HCT116 (cell line): ENCODE data around the gene NDUFB10. TPM values are rescaled to one million over a fixed set of nuclear protein-coding genes. Genes with fewer than 3 reads are reported as not detected.

Experiments used
- ATAC-seq: fragments of 200-7000 bp; cut with Tn5 transposase; 2 replicates; pipeline ENCODE4 v1.9.1; 2020; ENCODE audit warnings: mild to moderate bottlenecking, moderate library complexity
- BruUV-seq: library from RNA; stranded (reverse); fragments of 400-500 nt; replicated peaks from 2 replicates; lab custom pipeline; 2021; lab: Mats Ljungman, UMichigan
- CTCF ChIA-PET: fragments of 300-600 bp; sonication (Branson Sonifier 250); formaldehyde crosslinking; loops from one replicate; lab custom pipeline; 2021; ENCODE audit warnings: antibody characterized with exemption; lab: Charles Lee
- POLR2A ChIA-PET: fragments of 300-600, 350-600 bp; sonication (Branson Sonifier 250); formaldehyde crosslinking; loops from one replicate; lab custom pipeline; 2021; ENCODE audit warnings: antibody characterized with exemption; lab: Charles Lee
- RAD21 ChIA-PET, 2 experiments: fragments of 300-600 bp; sonication (Branson Sonifier 250); formaldehyde crosslinking; loops; one replicate each; lab custom pipeline; 2023; ENCODE audit warnings: low total read pairs in 2 of 2; ENCODE audit not compliant: uncharacterized antibody in 2 of 2, unreplicated experiment in 2 of 2, low non-redundant PET in 1 of 2; lab: Charles Lee
- DNase-seq: peaks from one replicate; pipeline ENCODE4 v3.0.0-alpha.2; 2010; ENCODE audit warnings: low read depth, low spot score
- H2AFZ ChIP-seq: fragments of 200-600 bp; shearing (Covaris generic), sonication (generic); 2 replicates; pipeline ENCODE4 v1.6.1; 2017; ENCODE audit warnings: low read depth, mixed run types, mixed read lengths, antibody characterized with exemption, low read length; ENCODE audit not compliant: poor library complexity, severe bottlenecking
- H3K27ac ChIP-seq: 2 replicates; pipeline ENCODE4 v1.5.1; 2012; ENCODE audit warnings: low read depth, low read length
- H3K27me3 ChIP-seq: fragments of 200-600 bp; sonication (generic); 2 replicates; pipeline ENCODE4 v1.6.1; 2016; ENCODE audit warnings: mixed run types, low read length, mixed read lengths; ENCODE audit not compliant: insufficient read depth
- H3K36me3 ChIP-seq, 2 experiments: fragments of 200-500 bp in 1 of 2; fragments of 200-600 bp in 1 of 2; sonication (Bioruptor generic) in 1 of 2; sonication (generic) in 1 of 2; 2 replicates each; pipeline versions ENCODE4 v1.5.1 to v1.6.1; 2014 to 2016; ENCODE audit warnings: low read length in 2 of 2, inconsistent platforms in 1 of 2, mixed read lengths in 1 of 2, mixed run types in 1 of 2; ENCODE audit not compliant: insufficient read depth in 2 of 2, control insufficient read depth in 1 of 2
- H3K4me1 ChIP-seq, 2 experiments: fragments of 200-600 bp in 1 of 2; sonication (generic) in 1 of 2; 2 replicates each; pipeline versions ENCODE4 v1.5.1 to v1.6.1; 2012 to 2017; ENCODE audit warnings: low read length in 2 of 2, inconsistent platforms in 1 of 2, mild to moderate bottlenecking in 1 of 2, mixed read lengths in 1 of 2, mixed run types in 1 of 2, moderate library complexity in 1 of 2; ENCODE audit not compliant: insufficient read depth in 2 of 2, control insufficient read depth in 1 of 2
- H3K4me2 ChIP-seq: fragments of 200-600 bp; sonication (generic); 2 replicates; pipeline ENCODE4 v1.6.1; 2017; ENCODE audit warnings: mixed run types, low read length, mixed read lengths
- H3K4me3 ChIP-seq, 2 experiments: fragments of 200-600 bp in 1 of 2; sonication (generic) in 1 of 2; replicated peaks in 1 of 2; 2 replicates each; pipeline ENCODE4 v1.5.1; 2011 to 2016; ENCODE audit warnings: low read length in 2 of 2, control low read depth in 1 of 2, low read depth in 1 of 2, mild to moderate bottlenecking in 1 of 2, mixed read lengths in 1 of 2, mixed run types in 1 of 2
- H3K79me2 ChIP-seq: fragments of 200-600 bp; sonication (generic); 2 replicates; pipeline ENCODE4 v1.6.1; 2017; ENCODE audit warnings: mild to moderate bottlenecking, mixed run types, low read length, moderate library complexity, mixed read lengths; ENCODE audit not compliant: insufficient read depth
- H3K9ac ChIP-seq: fragments of 200-600 bp; sonication (generic); 2 replicates; pipeline ENCODE4 v1.6.1; 2016; ENCODE audit warnings: low read length, mixed read lengths
- H3K9me2 ChIP-seq: fragments of 200-600 bp; sonication (generic), shearing (Covaris generic); 2 replicates; pipeline ENCODE4 v1.6.1; 2017; ENCODE audit warnings: mixed run types, mild to moderate bottlenecking, moderate library complexity; ENCODE audit not compliant: insufficient read depth
- H3K9me3 ChIP-seq, 2 experiments: fragments of 200-500 bp in 1 of 2; fragments of 200-600 bp in 1 of 2; sonication (Bioruptor generic) in 1 of 2; sonication (generic) in 1 of 2; 2 replicates each; pipeline ENCODE4 v1.6.1; 2014 to 2017; ENCODE audit warnings: low read length in 2 of 2, mixed read lengths in 2 of 2, inconsistent platforms in 1 of 2, low read depth in 1 of 2, mild to moderate bottlenecking in 1 of 2, mixed run types in 1 of 2, moderate library complexity in 1 of 2; ENCODE audit not compliant: control insufficient read depth in 1 of 2, insufficient read depth in 1 of 2
- H4K20me1 ChIP-seq: fragments of 200-600 bp; sonication (generic), shearing (Covaris generic); 2 replicates; pipeline ENCODE4 v1.6.1; 2017; ENCODE audit warnings: mixed run types, mild to moderate bottlenecking, moderate library complexity; ENCODE audit not compliant: insufficient read depth
- CBX3 ChIP-seq: IDR thresholded peaks from 2 replicates; pipeline ENCODE4 v1.6.1; 2012; ENCODE audit warnings: low read depth
- ELF1 ChIP-seq: IDR thresholded peaks from 2 replicates; pipeline ENCODE4 v1.6.1; 2012; ENCODE audit warnings: low read depth, borderline replicate concordance
- EZH2 ChIP-seq: fragments of 200-600 bp; sonication (generic); IDR thresholded peaks from 2 replicates; pipeline ENCODE4 v1.6.1; 2017; ENCODE audit warnings: antibody characterized with exemption, mixed run types
- RAD21 ChIP-seq: IDR thresholded peaks from 2 replicates; pipeline ENCODE4 v1.6.1; 2012; ENCODE audit warnings: low read depth, mild to moderate bottlenecking
- YY1 ChIP-seq: IDR thresholded peaks from 2 replicates; pipeline ENCODE4 v1.6.1; 2011; ENCODE audit warnings: low read length, low read depth, moderate library complexity, mild to moderate bottlenecking; ENCODE audit not compliant: insufficient replicate concordance; ENCODE audit errors: extremely low read depth
- ZBTB33 ChIP-seq: IDR thresholded peaks from 2 replicates; pipeline ENCODE4 v1.6.1; 2011; ENCODE audit warnings: mild to moderate bottlenecking, low read length, moderate library complexity; ENCODE audit not compliant: insufficient replicate concordance; ENCODE audit errors: extremely low read depth
- ZFX ChIP-seq: fragments of 450-650 bp; IDR thresholded peaks from 2 replicates; pipeline ENCODE4 v1.6.1; 2017
- intact Hi-C: fragments of 100-400 bp; cut with micrococcal nuclease; formaldehyde crosslinking; loops from 2 replicates; pipeline ENCODE4 v1.10.0; 2022
- total RNA-seq: library from RNA; stranded (reverse); gene quantifications from one replicate; pipeline ENCODE4 v1.2.1, GENCODE V29; 2021; ENCODE audit not compliant: unreplicated experiment

The NDUFB10 gene
- total RNA-seq, 1 experiment from 2014 or later, result 273 TPM

DNA sequence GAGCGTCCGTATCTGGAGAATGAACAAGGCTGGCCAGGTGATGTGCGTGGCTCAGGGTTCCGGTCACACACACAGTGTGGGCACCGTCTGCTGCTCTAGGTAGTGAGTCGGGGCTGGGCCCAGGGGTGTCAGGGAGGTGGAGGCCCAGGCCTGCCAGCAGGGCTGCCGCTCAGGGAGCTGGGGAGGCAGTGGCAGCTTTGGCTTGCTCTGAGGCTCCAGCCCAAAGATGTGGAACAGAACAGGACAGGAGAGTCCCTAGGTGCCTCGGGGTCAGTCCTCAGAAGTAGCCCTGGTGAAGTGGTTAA lies 16.8 kb downstream of the NDUFB10 start:
- Histone ChIP-seq H4K20me1 (no peaks in the 10 kb centered on the region), H3K4me1 (peaks cover 27 to 49% of the 10 kb centered on the region in 2 experiments), H3K79me2 (peaks cover 32% of the 10 kb centered on the region), H3K9me3 (no peaks in the 10 kb centered on the region), H3K27me3 (no peaks in the 10 kb centered on the region), H3K9ac (no peak overlapping the region), H3K4me3 (no peak overlapping the region), H3K36me3 (peaks cover 0 to 41% of the 10 kb centered on the region in 2 experiments; a peak in 2 of 4 replicates), H3K27ac (no peak overlapping the region), H2AFZ (no peak overlapping the region), H3K9me2 (no peaks in the 10 kb centered on the region), H3K4me2 (no peak overlapping the region)
- intact Hi-C loops, result no loop called here
- no TSS peak for BruUV-seq
- CTCF ChIA-PET, result no interaction called here
- ATAC-seq (no peak), DNase-seq (no peak)
- RAD21 ChIA-PET, result no interaction called here
- POLR2A ChIA-PET, result interaction anchor here (12.5 kb wide), 1 partner anchor 10 kb away, joined by 104 read pairs; the partner anchor contains the start of genes RNF151 and RPS2
- no peak for TF ChIP-seq EZH2
- no peak for TF ChIP-seq YY1
- no peak for TF ChIP-seq CBX3
- TF ChIP-seq ZFX, result no peak
- no peak for TF ChIP-seq ZBTB33
- TF ChIP-seq ELF1, result no peak
- TF ChIP-seq RAD21, result no peak
